CD14-positive monocyte (primary cell): Measurements from ENCODE around the gene SMIM38. TPM values are rescaled to one million over a fixed set of nuclear protein-coding genes. Genes with fewer than 3 reads are reported as not detected.

Source experiments
- DNase-seq, 3 donors: peaks; one replicate each; pipeline ENCODE4 v3.0.0-alpha.2; 2011 to 2022
- H2AFZ ChIP-seq: 2 replicates; pipeline ENCODE4 v1.6.0; 2012; ENCODE audit warnings: mild to moderate bottlenecking, low read depth, low read length, inconsistent platforms; ENCODE audit not compliant: insufficient read depth, poor library complexity, severe bottlenecking
- H3K27ac ChIP-seq, 2 donors: 1 replicate in 1 of 2; 2 replicates in 1 of 2; pipeline ENCODE4 v1.5.1; 2012 to 2013; ENCODE audit warnings: low read length in 2 of 2, control low read depth in 1 of 2, inconsistent platforms in 1 of 2, low read depth in 1 of 2, mild to moderate bottlenecking in 1 of 2
- H3K27me3 ChIP-seq, 2 donors: one replicate each; pipeline versions ENCODE4 v1.6.0 to v1.6.1; 2011 to 2013; ENCODE audit warnings: low read length in 2 of 2; ENCODE audit not compliant: control insufficient read depth in 2 of 2, insufficient read depth in 2 of 2
- H3K36me3 ChIP-seq, 2 donors: replicated peaks in 1 of 2; 1 replicate in 1 of 2; 2 replicates in 1 of 2; pipeline versions ENCODE4 v1.5.1 to v1.6.1; 2012 to 2013; ENCODE audit warnings: low read length in 2 of 2, control low read depth in 1 of 2, inconsistent platforms in 1 of 2, mild to moderate bottlenecking in 1 of 2; ENCODE audit not compliant: insufficient read depth in 2 of 2, control insufficient read depth in 1 of 2
- H3K4me1 ChIP-seq, 2 donors: 1 replicate in 1 of 2; 2 replicates in 1 of 2; pipeline versions ENCODE4 v1.5.1 to v1.6.1; 2012 to 2013; ENCODE audit warnings: low read length in 2 of 2, control low read depth in 1 of 2, inconsistent platforms in 1 of 2, mild to moderate bottlenecking in 1 of 2, moderate library complexity in 1 of 2; ENCODE audit not compliant: insufficient read depth in 2 of 2, control insufficient read depth in 1 of 2
- H3K4me2 ChIP-seq: replicated peaks from 2 replicates; pipeline ENCODE3; 2012; ENCODE audit warnings: low read length, moderate library complexity, mild to moderate bottlenecking; ENCODE audit not compliant: poor library complexity, severe bottlenecking; ENCODE audit errors: extremely low read depth
- H3K4me3 ChIP-seq, 3 experiments: fragments of 200-600 bp in 1 of 3; sonication (generic) in 1 of 3; replicated peaks in 1 of 3; 1 replicate in 2 of 3; 2 replicates in 1 of 3; pipeline ENCODE4 v1.5.1; 2011 to 2013; ENCODE audit warnings: low read length in 3 of 3, mild to moderate bottlenecking in 3 of 3, control low read depth in 2 of 3, low read depth in 2 of 3, inconsistent platforms in 1 of 3, moderate library complexity in 1 of 3
- H3K79me2 ChIP-seq: 2 replicates; pipeline ENCODE4 v1.6.0; 2012; ENCODE audit warnings: mild to moderate bottlenecking, control low read depth, inconsistent platforms, low read length, moderate library complexity; ENCODE audit not compliant: insufficient read depth
- H3K9ac ChIP-seq: 2 replicates; pipeline ENCODE4 v1.6.0; 2017; ENCODE audit warnings: low read length, mild to moderate bottlenecking; ENCODE audit not compliant: insufficient read depth, poor library complexity, severe bottlenecking
- H3K9me3 ChIP-seq, 2 donors: replicated peaks in 1 of 2; 1 replicate in 1 of 2; 2 replicates in 1 of 2; pipeline versions ENCODE4 v1.5.1 to v1.6.1; 2012 to 2013; ENCODE audit warnings: low read length in 2 of 2, control low read depth in 1 of 2; ENCODE audit not compliant: control insufficient read depth in 1 of 2, insufficient read depth in 1 of 2
- H4K20me1 ChIP-seq: 2 replicates; pipeline ENCODE4 v1.6.0; 2012; ENCODE audit warnings: mild to moderate bottlenecking, low read length, control low read depth, moderate library complexity; ENCODE audit not compliant: insufficient read depth
- H3K27ac Mint-ChIP-seq, 7 donors: one replicate each; pipeline ENCODE4 v1.8.0; 2020; ENCODE audit warnings: mild to moderate bottlenecking in 7 of 7, mixed read lengths in 7 of 7, moderate library complexity in 6 of 7, inconsistent platforms in 2 of 7
- H3K27me3 Mint-ChIP-seq, 3 donors: one replicate each; pipeline ENCODE4 v1.8.0; 2021 to 2022; ENCODE audit warnings: low read depth in 3 of 3, mild to moderate bottlenecking in 3 of 3, mixed read lengths in 3 of 3, moderate library complexity in 3 of 3, inconsistent platforms in 1 of 3
- H3K36me3 Mint-ChIP-seq, 2 donors: one replicate each; pipeline ENCODE4 v1.8.0; 2020; ENCODE audit warnings: mixed read lengths in 2 of 2, inconsistent platforms in 1 of 2, mild to moderate bottlenecking in 1 of 2
- H3K4me1 Mint-ChIP-seq: one replicate; pipeline ENCODE4 v1.8.0; 2020; ENCODE audit warnings: mild to moderate bottlenecking, mixed read lengths
- H3K4me3 Mint-ChIP-seq, 2 donors: one replicate each; pipeline ENCODE4 v1.8.0; 2020; ENCODE audit warnings: mild to moderate bottlenecking in 2 of 2, mixed read lengths in 2 of 2, moderate library complexity in 1 of 2
- H3K9me3 Mint-ChIP-seq, 7 donors: one replicate each; pipeline ENCODE4 v1.8.0; 2020 to 2022; ENCODE audit warnings: mixed read lengths in 7 of 7, mild to moderate bottlenecking in 6 of 7, moderate library complexity in 6 of 7, inconsistent platforms in 2 of 7
- WGBS: methylation state at CpG from one replicate; pipeline ENCODE4 v1.1.5; 2013; ENCODE audit warnings: missing lambda C conversion rate; ENCODE audit not compliant: insufficient coverage; 5-methylcytosine and 5-hydroxymethylcytosine counted together
- intact Hi-C, 2 donors: fragments of 100-400 bp; cut with micrococcal nuclease; formaldehyde crosslinking; loops; one replicate each; pipeline versions ENCODE4 v1.15.0 to v1.15.1; 2023
- polyA plus RNA-seq, 3 donors: library from polyadenylated mRNA; depleted of rRNA in 1 of 3; unstranded in 2 of 3; stranded (reverse) in 1 of 3; fragments of 300-500 nt in 2 of 3; fragments of >200 nt in 1 of 3; fragmentation: Illumina TruSeq in 2 of 3; gene quantifications; 1 replicate in 2 of 3; 2 replicates in 1 of 3; pipeline ENCODE4 v1.2.3, GENCODE V29; 2012 to 2021
- TF ChIP-seq, protein P1 (sequence below): fragments of 200-600 bp; IDR thresholded peaks from one replicate; pipeline ENCODE4 v1.8.0; 2022; ENCODE audit warnings: antibody characterized with exemption, mild to moderate bottlenecking

The SMIM38 gene
- polyA plus RNA-seq, 3 donors, result 0.05 TPM; not detected in 2

DNA sequence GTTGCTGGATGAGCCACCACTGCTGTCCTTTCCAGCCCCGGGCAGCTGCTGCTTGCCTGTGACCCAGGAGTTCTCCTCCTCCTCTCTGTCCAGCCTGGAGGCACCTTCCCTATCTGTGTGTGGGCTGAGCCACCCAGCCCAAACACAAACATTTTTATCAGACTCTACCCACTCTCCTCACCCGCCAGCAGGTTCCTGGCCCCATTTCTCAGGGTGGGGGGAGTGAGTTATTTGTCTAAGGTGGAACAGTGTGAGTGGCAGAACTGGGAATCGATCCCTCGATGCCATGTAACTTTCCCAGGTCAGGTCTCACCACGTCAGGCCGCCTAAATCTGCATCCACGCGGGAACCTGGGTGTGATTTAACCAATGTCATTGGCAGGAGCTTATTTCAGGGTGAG, 20.8 kb upstream of the SMIM38 start:
- WGBS, result 100% methylated on average over 4 of the region's 8 CpGs
- no peak overlapping the region for H3K4me3 Mint-ChIP-seq
- intact Hi-C loops, result no loop called here
- peak overlapping the region in 1 of 7 donors; percentile 3 for H3K27ac Mint-ChIP-seq
- no peaks in the 10 kb centered on the region for H3K36me3 ChIP-seq
- H3K27ac ChIP-seq, result no peak overlapping the region
- H3K9ac ChIP-seq, result no peak overlapping the region
- no peak overlapping the region for H3K4me2 ChIP-seq
- TF ChIP-seq, protein P1, sequence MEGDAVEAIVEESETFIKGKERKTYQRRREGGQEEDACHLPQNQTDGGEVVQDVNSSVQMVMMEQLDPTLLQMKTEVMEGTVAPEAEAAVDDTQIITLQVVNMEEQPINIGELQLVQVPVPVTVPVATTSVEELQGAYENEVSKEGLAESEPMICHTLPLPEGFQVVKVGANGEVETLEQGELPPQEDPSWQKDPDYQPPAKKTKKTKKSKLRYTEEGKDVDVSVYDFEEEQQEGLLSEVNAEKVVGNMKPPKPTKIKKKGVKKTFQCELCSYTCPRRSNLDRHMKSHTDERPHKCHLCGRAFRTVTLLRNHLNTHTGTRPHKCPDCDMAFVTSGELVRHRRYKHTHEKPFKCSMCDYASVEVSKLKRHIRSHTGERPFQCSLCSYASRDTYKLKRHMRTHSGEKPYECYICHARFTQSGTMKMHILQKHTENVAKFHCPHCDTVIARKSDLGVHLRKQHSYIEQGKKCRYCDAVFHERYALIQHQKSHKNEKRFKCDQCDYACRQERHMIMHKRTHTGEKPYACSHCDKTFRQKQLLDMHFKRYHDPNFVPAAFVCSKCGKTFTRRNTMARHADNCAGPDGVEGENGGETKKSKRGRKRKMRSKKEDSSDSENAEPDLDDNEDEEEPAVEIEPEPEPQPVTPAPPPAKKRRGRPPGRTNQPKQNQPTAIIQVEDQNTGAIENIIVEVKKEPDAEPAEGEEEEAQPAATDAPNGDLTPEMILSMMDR, result no peak
- H3K9me3 Mint-ChIP-seq, result peaks cover 21 to 39% (median 27%) of the 10 kb centered on the region in 7 donors
- no peak for DNase-seq
- no peaks in the 10 kb centered on the region for H4K20me1 ChIP-seq
- H3K79me2 ChIP-seq, result no peaks in the 10 kb centered on the region
- H3K27me3 ChIP-seq, result no peaks in the 10 kb centered on the region
- peaks cover 0 to 2% (median 2%) of the 10 kb centered on the region in 3 donors for H3K27me3 Mint-ChIP-seq
- H3K9me3 ChIP-seq, result peaks cover 12 to 20% of the 10 kb centered on the region in 2 donors
- H3K4me1 Mint-ChIP-seq, result peaks cover 3% of the 10 kb centered on the region
- H2AFZ ChIP-seq, result no peak overlapping the region
- no peaks in the 10 kb centered on the region for H3K36me3 Mint-ChIP-seq
- H3K4me3 ChIP-seq, result no peak overlapping the region
- H3K4me1 ChIP-seq, result no peaks in the 10 kb centered on the region

DNA sequence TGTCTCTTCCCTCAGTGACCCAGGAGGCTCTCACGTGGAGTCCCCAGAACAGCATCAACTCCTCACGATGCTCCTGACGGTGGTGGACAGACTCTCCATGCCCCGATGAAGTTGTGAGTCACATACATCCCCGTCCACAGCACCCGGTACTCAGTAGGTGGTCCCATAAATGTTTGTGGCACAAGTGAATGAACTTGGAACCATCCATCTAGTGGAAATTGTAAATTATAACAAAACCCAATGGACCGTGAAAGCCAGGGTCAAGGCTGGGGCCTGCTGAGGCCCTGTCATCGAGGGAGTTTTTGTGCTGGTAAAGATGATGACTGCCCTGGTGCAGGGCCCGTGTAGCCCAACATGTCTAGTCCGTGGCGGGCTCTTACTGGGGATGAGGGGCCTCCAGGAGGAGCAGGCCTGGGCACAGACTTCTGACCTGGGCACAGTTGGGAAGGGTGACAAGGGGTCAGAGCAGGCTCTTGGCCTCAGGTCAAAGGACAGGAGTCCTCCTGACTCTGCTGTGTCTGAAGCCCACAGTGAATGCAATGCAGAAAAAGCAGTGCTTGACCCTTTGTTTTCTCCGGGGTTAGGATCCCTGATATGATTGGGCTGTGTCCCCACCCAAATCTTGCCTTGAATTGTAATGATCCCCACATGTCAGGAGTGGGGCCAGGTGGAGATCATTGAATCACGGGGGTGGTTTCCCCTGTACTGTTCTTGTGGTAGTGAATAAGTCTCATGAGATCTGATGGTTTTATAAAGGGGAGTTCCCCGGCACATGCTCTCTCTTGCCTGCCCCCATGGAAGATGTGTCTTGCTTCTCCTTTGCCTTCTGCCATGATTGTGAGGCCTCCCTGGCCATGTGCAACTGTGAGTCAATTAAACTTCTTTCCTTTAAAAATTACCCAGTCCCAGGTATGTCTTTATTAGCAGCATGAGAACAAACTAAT, 20.0 kb upstream of the SMIM38 start:
- Mint-ChIP-seq H3K27ac (no peak overlapping the region), H3K4me1 (peaks cover 3% of the 10 kb centered on the region), H3K4me3 (no peak overlapping the region), H3K9me3 (peaks cover 21 to 39% (median 27%) of the 10 kb centered on the region in 7 donors), H3K36me3 (no peaks in the 10 kb centered on the region), H3K27me3 (peaks cover 0 to 2% (median 2%) of the 10 kb centered on the region in 3 donors)
- Histone ChIP-seq H3K27me3 (no peaks in the 10 kb centered on the region), H3K36me3 (no peaks in the 10 kb centered on the region), H2AFZ (no peak overlapping the region), H3K4me3 (no peak overlapping the region), H3K9ac (no peak overlapping the region), H3K79me2 (no peaks in the 10 kb centered on the region), H3K4me2 (no peak overlapping the region), H3K4me1 (no peaks in the 10 kb centered on the region), H3K9me3 (peaks cover 12 to 20% of the 10 kb centered on the region in 2 donors), H3K27ac (no peak overlapping the region), H4K20me1 (no peaks in the 10 kb centered on the region)
- TF ChIP-seq, protein P1, result no peak
- no peak for DNase-seq
- intact Hi-C loops, result no loop called here
- WGBS, result 93% methylated on average over 10 of the region's 14 CpGs
